T-helper 2 cell treated with Interferon-gamma antibody and Interleukin-4, amounts not matched to agents 5 μg/mL and 100 μg/mL, for 36 hours (primary cell): ENCODE data around the gene STC2.

ENCODE experiments used
- DNase-seq: peaks from one replicate; pipeline ENCODE4 v3.0.0; 2021; ENCODE audit warnings: low spot score
- H3K27ac Mint-ChIP-seq: one replicate; pipeline ENCODE4 v1.8.0; 2021; ENCODE audit warnings: mild to moderate bottlenecking, mixed read lengths
- H3K27me3 Mint-ChIP-seq: one replicate; pipeline ENCODE4 v1.8.0; 2021; ENCODE audit warnings: low read depth, mixed read lengths
- H3K36me3 Mint-ChIP-seq: one replicate; pipeline ENCODE4 v1.8.0; 2021; ENCODE audit warnings: low read depth, mixed read lengths
- H3K4me1 Mint-ChIP-seq: one replicate; pipeline ENCODE4 v1.8.0; 2021; ENCODE audit warnings: low read depth, mixed read lengths
- H3K4me3 Mint-ChIP-seq: one replicate; pipeline ENCODE4 v1.8.0; 2022; ENCODE audit warnings: mild to moderate bottlenecking, moderate library complexity, mixed read lengths
- H3K9me3 Mint-ChIP-seq: one replicate; pipeline ENCODE4 v1.8.0; 2021; ENCODE audit warnings: mixed read lengths

Gene STC2

GRCh38 chr5:173323799-173324114 is 4.5 kb downstream of the STC2 start:
- no peaks in the 10 kb centered on the region for H3K9me3 Mint-ChIP-seq
- no peak for DNase-seq
- peak overlapping the region; percentile 6 for H3K27ac Mint-ChIP-seq
- peaks cover 2% of the 10 kb centered on the region for H3K27me3 Mint-ChIP-seq
- peaks cover 46% of the 10 kb centered on the region for H3K36me3 Mint-ChIP-seq
- H3K4me1 Mint-ChIP-seq, result peaks cover 31% of the 10 kb centered on the region
- H3K4me3 Mint-ChIP-seq, result peak overlapping the region; percentile 98

- peaks cover 2% of the 10 kb centered on the region for H3K27me3 Mint-ChIP-seq
- H3K36me3 Mint-ChIP-seq, result peaks cover 51% of the 10 kb centered on the region
- H3K9me3 Mint-ChIP-seq, result no peaks in the 10 kb centered on the region
- H3K4me1 Mint-ChIP-seq, result peaks cover 31% of the 10 kb centered on the region
- H3K27ac Mint-ChIP-seq, result no peak overlapping the region
- H3K4me3 Mint-ChIP-seq, result no peak overlapping the region
- no peak for DNase-seq
Observed at GRCh38 chr5:173323106-173323798, 5.0 kb downstream of the STC2 start.

- peaks cover 62% of the 10 kb centered on the region for H3K36me3 Mint-ChIP-seq
- no peak for DNase-seq
- peaks cover 2% of the 10 kb centered on the region for H3K27me3 Mint-ChIP-seq
- H3K4me1 Mint-ChIP-seq, result peaks cover 30% of the 10 kb centered on the region
- H3K4me3 Mint-ChIP-seq, result no peak overlapping the region
- H3K9me3 Mint-ChIP-seq, result no peaks in the 10 kb centered on the region
- H3K27ac Mint-ChIP-seq, result no peak overlapping the region
Observed at GRCh38 chr5:173321886-173322285, 6.3 kb downstream of the STC2 start.

- Mint-ChIP-seq H3K9me3 (no peaks in the 10 kb centered on the region), H3K4me1 (peaks cover 16% of the 10 kb centered on the region), H3K27me3 (no peaks in the 10 kb centered on the region), H3K36me3 (peaks cover 58% of the 10 kb centered on the region), H3K4me3 (no peak overlapping the region), H3K27ac (no peak overlapping the region)
- DNase-seq, result no peak
Observed at GRCh38 chr5:173320259-173320658, 8.0 kb downstream of the STC2 start.

GRCh38 chr5:173319646-173320045 is 8.6 kb downstream of the STC2 start:
- H3K4me1 Mint-ChIP-seq, result peaks cover 9% of the 10 kb centered on the region
- H3K9me3 Mint-ChIP-seq, result no peaks in the 10 kb centered on the region
- no peaks in the 10 kb centered on the region for H3K27me3 Mint-ChIP-seq
- DNase-seq, result no peak
- H3K36me3 Mint-ChIP-seq, result peaks cover 54% of the 10 kb centered on the region
- H3K27ac Mint-ChIP-seq, result no peak overlapping the region
- H3K4me3 Mint-ChIP-seq, result no peak overlapping the region

- Mint-ChIP-seq H3K27ac (no peak overlapping the region), H3K27me3 (no peaks in the 10 kb centered on the region), H3K4me3 (no peak overlapping the region), H3K4me1 (peaks cover 4% of the 10 kb centered on the region), H3K36me3 (peaks cover 53% of the 10 kb centered on the region), H3K9me3 (no peaks in the 10 kb centered on the region)
- DNase-seq, result no peak
Observed at GRCh38 chr5:173318881-173319620, 9.2 kb downstream of the STC2 start.

GRCh38 chr5:173318330-173318729 is 9.9 kb downstream of the STC2 start:
- no peaks in the 10 kb centered on the region for H3K4me1 Mint-ChIP-seq
- DNase-seq, result no peak
- H3K27ac Mint-ChIP-seq, result no peak overlapping the region
- peaks cover 49% of the 10 kb centered on the region for H3K36me3 Mint-ChIP-seq
- no peaks in the 10 kb centered on the region for H3K9me3 Mint-ChIP-seq
- no peaks in the 10 kb centered on the region for H3K27me3 Mint-ChIP-seq
- H3K4me3 Mint-ChIP-seq, result no peak overlapping the region

- no peaks in the 10 kb centered on the region for H3K27me3 Mint-ChIP-seq
- H3K36me3 Mint-ChIP-seq, result peaks cover 47% of the 10 kb centered on the region
- no peaks in the 10 kb centered on the region for H3K4me1 Mint-ChIP-seq
- H3K27ac Mint-ChIP-seq, result no peak overlapping the region
- no peaks in the 10 kb centered on the region for H3K9me3 Mint-ChIP-seq
- H3K4me3 Mint-ChIP-seq, result no peak overlapping the region
- DNase-seq, result no peak
Observed at GRCh38 chr5:173317852-173318251, 10.4 kb downstream of the STC2 start.

GRCh38 chr5:173317091-173317730 is 11.0 kb downstream of the STC2 start:
- DNase-seq, result no peak
- no peaks in the 10 kb centered on the region for H3K27me3 Mint-ChIP-seq
- H3K4me1 Mint-ChIP-seq, result no peaks in the 10 kb centered on the region
- peaks cover 45% of the 10 kb centered on the region for H3K36me3 Mint-ChIP-seq
- no peaks in the 10 kb centered on the region for H3K9me3 Mint-ChIP-seq
- H3K4me3 Mint-ChIP-seq, result no peak overlapping the region
- H3K27ac Mint-ChIP-seq, result no peak overlapping the region

- no peaks in the 10 kb centered on the region for H3K4me1 Mint-ChIP-seq
- peaks cover 43% of the 10 kb centered on the region for H3K36me3 Mint-ChIP-seq
- no peak for DNase-seq
- H3K27me3 Mint-ChIP-seq, result no peaks in the 10 kb centered on the region
- H3K4me3 Mint-ChIP-seq, result no peak overlapping the region
- H3K9me3 Mint-ChIP-seq, result no peaks in the 10 kb centered on the region
- H3K27ac Mint-ChIP-seq, result no peak overlapping the region
Observed at GRCh38 chr5:173316339-173317020, 11.7 kb downstream of the STC2 start.

GRCh38 chr5:173315495-173316338 is 12.5 kb downstream of the STC2 start:
- Mint-ChIP-seq H3K27ac (no peak overlapping the region), H3K36me3 (peaks cover 37% of the 10 kb centered on the region), H3K9me3 (no peaks in the 10 kb centered on the region), H3K27me3 (no peaks in the 10 kb centered on the region), H3K4me1 (no peaks in the 10 kb centered on the region), H3K4me3 (no peak overlapping the region)
- no peak for DNase-seq

- DNase-seq, result no peak
- Mint-ChIP-seq H3K36me3 (peaks cover 28% of the 10 kb centered on the region), H3K4me1 (no peaks in the 10 kb centered on the region), H3K27me3 (no peaks in the 10 kb centered on the region), H3K27ac (no peak overlapping the region), H3K9me3 (no peaks in the 10 kb centered on the region), H3K4me3 (no peak overlapping the region)
Observed at GRCh38 chr5:173314166-173314952, 13.9 kb downstream of the STC2 start.

- H3K4me1 Mint-ChIP-seq, result no peaks in the 10 kb centered on the region
- H3K4me3 Mint-ChIP-seq, result no peak overlapping the region
- H3K36me3 Mint-ChIP-seq, result peaks cover 20% of the 10 kb centered on the region
- DNase-seq, result no peak
- H3K27ac Mint-ChIP-seq, result no peak overlapping the region
- H3K9me3 Mint-ChIP-seq, result peaks cover under 1% of the 10 kb centered on the region
- no peaks in the 10 kb centered on the region for H3K27me3 Mint-ChIP-seq
Observed at GRCh38 chr5:173313351-173313801, 14.8 kb downstream of the STC2 start.
